NCI-H446 (cell line): ENCODE data around the gene RPF1.
"Not testable (repeated sequence)": the region's sequence is repeated elsewhere in the genome, so short reads cannot be mapped to it uniquely, and the experiment has no call there.

Source experiments
- DNase-seq, 2 experiments: peaks; one replicate each; lab custom pipeline; 2025; lab: John Stamatoyannopoulos, UW

RPF1 gene, protein sequence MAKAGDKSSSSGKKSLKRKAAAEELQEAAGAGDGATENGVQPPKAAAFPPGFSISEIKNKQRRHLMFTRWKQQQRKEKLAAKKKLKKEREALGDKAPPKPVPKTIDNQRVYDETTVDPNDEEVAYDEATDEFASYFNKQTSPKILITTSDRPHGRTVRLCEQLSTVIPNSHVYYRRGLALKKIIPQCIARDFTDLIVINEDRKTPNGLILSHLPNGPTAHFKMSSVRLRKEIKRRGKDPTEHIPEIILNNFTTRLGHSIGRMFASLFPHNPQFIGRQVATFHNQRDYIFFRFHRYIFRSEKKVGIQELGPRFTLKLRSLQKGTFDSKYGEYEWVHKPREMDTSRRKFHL

DNA sequence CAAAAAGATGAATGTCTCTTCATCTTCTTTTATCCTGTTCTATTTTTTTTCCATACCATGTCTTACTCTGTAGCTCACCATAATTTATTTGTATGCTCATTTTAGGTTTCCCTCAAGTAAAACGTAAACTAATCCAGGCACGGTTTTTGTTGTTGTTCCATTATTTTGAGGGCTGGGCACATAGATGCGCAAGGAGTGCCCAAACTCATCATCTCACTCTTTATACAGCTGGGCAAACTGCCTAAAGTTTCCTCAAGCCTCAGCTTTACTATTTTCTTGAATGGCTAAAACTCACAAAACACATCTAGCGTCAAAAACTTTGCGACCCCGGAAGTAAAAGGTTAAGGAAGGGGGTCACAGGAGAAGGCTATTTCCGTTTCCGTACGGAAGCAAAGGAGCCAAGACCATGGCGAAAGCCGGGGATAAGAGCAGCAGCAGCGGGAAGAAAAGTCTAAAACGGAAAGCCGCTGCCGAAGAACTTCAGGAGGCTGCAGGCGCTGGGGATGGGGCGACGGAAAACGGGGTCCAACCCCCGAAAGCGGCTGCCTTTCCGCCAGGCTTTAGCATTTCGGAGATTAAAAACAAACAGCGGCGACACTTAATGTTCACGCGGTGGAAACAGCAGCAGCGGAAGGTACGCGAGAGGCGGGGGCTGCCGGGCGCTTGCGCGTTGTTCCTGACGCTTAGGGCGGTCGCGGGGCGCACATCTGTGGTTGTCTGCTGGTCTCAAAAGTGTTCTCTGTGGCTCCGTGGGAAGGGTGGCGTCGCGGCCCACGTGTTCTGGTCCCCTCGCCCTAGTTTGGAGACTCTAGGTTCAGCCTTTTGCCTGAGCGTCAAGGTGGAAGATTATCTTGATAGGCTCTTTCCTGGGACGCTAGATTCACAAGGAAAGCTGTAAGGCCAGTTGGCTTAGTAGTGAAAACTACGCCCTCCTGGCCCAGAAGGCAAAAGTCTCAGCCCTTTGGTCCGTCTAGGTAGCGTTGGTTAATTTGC lies at the start of gene RPF1:
TSS of gene RPF1 (plus strand) at position 391 of the 993 bp plus-strand sequence. CDS start at position 407, 16 bp downstream.
- DNase-seq, result peak; percentile 79 to 87

DNA sequence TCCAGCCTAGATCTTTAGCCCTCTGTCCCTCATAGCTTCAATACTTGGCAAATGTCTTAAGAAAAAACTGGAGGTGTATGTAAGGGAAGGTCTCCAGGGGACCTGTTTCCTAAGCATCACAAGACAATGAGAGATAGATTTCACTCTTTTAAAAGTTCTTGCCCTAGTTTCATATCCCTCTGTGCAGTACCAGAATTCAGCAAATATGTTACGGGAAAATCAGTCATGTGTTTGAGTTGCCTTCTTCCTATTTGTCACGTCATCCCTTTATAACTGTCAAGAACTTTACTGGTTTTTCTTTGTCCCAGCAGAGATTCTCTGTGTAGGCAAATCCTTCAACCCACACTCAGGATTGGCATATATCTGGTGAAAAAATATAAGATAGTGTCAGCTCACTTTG lies 48.5 kb upstream of the RPF1 start:
- no peak for DNase-seq

DNA sequence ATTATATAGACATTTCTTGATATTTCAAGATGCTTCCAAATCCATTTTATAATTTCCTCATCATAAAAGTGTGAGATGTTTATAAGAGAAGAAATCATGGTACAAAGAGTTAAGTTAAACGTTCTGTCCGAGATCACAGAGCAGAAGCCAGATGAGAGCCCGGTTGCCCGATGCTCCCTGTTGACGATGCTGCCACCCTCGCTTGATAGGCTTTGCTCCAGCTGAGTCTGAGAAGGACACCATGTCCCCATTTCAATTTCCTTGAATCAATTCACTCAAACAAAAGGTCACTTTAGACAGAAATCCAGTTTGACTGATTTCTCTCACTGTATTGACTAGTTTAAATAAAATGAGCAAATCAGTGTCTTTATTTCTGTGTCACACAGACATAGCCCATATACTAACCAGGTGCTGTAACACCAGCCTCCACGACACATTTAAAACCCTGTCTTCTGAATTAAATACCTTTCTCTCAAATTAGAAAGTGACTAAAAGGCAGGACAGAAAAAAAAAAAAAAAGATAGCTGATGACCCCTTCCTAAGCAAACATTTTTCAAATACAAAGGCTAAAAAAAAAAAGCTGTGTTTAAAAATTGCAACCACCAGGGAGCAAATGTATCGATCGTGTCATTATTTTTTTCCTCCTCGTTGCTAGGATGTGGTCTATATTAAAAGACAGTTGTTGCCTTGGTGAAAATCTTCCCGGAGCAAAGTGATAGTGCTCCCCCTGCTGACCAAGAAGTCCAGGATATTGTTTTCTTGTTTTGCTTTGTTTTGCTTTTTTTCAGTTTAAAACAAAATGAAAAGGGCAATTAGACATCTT lies 45.6 kb upstream of the RPF1 start:
- DNase-seq, result peak; percentile 67 to 83

DNA sequence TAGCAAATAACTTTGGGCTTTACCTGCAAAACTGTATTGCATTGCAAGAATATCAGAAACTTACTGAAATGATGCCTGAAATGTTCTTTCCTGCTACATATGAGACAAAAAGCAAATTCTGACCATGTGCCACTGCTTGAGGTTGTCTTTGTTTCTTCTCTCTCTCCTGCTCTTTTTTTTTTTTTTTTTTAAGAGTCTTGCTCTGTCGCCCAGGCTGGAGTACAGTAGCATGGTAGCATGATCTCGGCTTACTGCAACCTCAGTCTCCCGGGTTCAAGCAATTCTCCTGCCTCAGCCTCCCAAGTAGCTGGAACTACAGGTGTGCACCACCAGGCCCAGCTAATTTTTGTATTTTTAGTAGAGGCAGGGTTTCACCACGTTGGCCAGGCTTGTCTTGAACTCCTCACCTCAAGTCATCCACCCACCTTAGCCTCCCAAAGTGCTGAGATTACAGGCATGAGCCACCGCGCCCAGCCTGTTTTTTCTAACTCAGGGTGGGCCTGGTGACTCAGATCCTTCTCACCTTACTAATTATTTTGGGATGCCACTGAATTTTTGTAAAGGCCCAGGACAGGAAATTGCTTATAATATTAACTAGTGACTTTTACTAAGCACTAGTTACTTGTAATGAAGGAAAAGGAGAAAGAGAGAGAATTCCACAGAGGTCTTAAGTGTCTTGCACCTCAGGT lies 44.8 kb upstream of the RPF1 start:
- no peak for DNase-seq

DNA sequence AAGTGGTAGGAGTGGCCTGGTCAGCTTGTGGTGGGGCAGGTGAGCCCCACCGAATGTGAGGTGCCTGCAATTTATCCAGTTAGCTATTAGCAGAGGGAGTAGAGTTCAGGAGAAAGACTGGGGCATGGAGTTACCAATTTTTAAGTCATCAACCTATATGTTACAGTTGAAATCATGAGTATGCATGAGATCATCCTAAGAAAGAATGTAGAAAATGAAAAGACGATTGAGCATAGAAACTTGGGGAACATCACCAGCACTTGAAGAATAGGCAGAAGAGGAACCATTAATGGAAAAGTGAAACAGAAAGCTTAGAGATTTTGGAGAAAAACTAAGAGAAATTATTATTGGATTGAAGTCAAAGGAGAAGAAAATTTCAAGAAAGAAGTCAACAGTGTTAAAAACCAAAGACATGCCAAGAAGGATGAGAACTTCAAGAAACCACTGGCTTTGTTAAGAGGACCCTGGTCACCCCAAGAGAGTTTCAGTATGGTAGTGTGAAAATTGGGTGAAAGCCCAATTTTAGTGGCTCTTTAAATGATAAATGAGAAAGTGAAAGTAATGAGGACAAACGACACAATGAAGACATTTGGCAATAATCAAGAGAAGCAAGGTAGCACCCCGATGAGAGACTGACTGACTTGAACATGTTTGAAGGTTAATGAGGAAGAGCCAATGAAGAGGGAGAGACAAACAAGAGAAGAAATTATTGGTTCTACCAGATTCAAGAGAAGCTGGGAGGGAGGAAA lies 44.1 kb upstream of the RPF1 start:
- DNase-seq, result no peak

DNA sequence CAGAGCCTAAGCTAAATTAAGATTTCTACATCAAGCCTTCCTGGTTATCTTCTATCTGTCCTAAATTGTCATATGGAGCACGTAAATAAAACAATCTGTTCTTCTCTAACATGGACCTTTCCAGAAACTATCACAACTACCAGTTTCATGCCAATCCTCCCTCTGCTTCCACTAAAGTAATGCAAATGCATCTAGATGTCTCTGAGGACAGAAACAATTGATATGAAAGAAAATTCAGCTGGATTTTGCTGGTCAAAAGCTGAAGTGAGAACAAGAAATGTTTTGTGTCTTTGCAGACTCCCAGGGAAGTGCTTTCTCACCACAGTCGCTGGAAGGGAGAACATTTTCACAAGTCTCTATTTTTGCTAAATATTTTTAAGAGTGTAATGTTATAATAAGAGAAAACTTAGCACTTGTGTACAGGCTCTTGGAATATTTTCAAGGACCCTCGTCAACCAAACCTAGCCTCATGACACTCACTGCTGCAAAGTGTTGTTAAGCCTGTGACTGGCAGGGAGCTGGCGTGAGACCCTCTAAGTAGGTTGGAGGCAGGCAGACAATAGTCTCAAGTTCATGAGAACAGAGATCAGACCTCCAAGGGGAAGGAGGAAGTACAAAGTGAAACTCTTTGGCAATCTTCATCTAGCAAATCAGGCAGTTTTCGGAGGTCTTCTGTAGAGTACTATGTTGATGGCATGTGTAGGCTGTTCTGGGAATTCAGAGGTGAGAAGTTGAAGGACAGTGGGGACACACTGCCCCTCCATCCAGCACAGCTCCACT lies 42.0 kb upstream of the RPF1 start:
- DNase-seq, result no peak

DNA sequence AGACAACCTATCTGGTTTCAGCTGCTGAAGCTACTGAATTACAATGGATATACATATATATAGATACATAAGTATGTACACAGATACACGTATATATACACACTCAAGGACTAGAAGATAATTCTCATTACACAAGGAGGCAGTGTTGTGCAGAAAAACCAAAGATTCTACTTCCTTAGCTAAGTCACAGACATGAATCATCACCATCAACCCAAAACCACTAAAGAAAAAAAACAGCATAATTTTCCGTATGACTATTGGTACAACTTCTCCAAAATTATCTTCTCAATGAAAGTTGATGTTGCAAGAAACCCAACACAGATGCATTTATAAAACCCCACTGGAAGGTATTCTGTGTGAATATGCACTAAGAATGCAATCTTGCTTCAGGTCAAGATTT lies 36.8 kb upstream of the RPF1 start:
- DNase-seq, result peak; percentile 29 to 73

DNA sequence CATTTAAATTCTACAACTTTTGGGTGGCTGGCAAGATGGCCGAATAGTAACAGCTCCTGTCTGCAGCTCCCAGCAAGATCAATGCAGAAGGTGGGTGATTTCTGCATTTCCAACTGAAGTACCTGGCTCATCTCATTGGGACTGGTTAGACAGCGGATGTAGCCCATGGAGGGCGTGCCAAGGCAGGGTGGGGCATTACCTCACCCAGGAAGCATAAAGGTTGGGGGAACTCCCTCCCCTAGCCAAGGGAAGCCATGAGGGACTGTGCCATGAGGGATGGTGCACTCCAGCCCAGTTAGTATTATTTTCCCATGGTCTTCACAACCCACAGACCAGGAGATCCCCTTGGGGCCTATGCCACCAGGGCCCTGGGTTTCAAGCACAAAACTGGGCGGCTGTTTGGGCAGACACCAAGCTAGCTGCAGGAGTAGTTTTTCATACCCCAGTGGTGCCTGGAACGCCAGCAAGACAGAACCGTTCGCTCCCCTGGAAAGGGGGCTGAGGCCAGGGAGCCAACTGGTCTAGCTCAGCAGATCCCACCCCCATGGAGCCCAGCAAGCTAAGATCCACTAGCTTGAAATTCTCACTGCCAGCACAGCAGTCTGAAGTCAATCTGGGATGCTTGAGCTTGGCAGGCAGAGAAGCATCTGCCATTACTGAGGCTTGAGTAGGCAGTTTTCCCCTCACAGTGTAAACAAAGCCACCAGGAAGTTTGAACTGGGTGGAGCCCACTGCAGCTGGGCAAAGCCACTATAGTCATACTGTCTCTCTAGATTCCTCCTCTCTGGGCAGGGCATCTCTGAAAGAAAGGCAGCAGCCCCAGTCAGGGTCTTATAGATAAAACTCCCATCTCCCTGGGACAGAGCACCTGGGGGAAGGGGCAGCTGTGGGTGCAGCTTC lies 36.1 kb upstream of the RPF1 start:
- peak in 1 of 2 experiments; percentile 27 for DNase-seq

DNA sequence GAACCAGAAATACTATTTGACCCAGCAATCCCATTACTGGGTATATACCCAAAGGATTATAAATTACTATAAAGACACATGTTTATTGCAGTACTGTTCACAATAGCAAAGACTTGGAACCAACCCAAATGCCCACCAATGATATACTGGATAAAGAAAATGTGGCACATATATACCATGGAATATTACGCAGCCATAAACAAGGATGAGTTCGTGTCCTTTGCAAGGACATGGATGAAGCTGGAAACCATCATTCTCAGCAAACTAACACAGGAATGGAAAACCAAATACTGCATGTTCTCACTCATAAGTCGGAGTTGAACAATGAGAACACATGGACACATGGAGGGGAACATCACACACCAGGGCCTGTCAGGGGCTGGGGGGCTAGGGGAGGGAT lies 30.4 kb upstream of the RPF1 start:
- not testable (repeated sequence) for DNase-seq

DNA sequence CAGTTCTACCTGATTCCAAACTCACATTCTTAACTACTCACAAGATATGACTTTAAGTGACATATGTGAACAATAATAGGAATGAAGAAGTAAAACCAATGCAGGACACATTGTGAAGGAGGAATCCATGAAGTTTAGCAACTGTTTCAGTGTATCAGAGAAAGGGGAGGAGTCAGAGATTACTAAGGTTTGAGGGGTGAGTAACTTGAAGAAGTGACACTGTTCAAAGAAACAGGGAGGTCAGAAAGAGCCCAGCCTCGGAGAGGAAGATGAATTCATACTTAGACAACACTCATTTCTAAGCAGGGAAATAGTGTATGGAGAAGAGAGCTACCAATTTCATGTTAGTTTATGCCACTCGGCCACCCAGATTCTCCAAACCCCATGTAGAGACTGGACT lies 28.2 kb upstream of the RPF1 start:
- no peak for DNase-seq

DNA sequence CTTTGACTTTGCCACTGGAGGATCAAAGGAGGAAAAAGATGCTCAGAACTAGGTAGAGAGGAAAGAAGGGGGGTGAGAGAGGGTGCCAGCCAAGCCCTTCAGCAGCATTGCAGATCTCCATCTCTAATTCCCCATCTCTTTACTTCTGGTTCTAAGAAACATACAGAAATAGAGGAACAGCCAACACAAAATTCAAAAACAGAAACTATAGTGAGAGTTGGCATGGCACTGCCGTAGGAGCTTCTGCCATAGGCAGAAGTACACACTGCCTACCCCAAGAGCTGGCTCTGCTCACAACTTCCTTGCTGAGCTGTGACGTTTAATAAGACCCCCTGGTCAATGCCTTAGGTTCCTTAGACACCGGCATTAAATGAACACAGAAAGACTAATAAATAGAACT lies 26.6 kb upstream of the RPF1 start:
- no peak for DNase-seq

DNA sequence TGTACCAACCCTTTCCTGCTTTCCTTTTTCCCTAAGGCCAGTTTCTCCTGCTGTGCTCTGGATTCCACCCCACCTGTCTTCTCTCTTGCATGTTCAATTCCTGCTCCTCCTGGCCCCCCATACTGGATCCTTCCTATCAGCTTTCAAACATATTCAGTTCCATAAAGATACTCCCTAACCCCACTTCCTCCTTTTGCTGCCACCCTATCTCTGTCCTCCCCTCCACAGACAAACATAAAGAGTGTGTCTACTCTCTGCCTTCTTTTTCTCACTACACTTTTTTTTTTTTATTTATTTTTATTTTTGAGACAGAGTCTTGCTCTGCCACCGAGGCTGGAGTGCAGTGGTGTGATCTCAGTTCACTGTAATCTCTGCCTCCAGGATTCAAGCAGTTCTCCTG lies 16.9 kb upstream of the RPF1 start:
- no peak for DNase-seq

DNA sequence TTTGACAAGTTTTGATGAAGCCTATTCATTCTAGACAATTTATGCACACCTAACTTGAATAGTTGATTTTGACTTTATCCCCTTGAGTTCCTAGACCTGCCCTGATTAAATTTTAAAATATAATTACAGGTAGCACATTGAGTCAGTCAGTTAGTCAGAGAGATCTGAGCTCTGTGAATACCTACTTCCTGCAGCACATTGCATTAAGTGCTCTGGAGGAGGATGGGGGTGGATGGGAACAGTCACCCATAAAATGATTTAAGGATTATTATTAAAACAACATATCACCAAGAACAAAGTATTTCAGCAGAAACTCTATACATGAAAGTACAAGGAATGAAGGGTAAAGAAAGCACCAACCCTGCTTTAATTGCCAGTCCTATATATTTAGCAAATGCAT lies 11.8 kb upstream of the RPF1 start:
- no peak for DNase-seq

DNA sequence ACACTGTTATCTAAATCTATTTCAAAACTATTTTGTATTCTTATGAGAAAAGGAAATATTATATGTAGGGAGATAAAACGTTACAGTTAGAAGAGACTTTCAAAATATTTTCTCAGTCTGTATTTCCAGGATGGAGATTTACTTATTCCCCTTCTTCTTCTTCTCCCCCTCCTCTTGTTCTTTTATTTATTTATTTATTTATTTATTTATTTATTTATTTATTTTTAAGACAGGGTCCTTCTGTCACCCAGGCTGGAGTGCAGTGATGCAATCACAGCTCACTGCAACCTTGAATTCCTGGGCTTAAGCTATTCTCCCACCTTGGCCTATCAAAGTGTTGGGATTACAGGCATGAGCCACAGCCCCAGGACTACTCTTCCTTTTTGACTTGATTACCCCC lies 2.8 kb upstream of the RPF1 start:
- no peak for DNase-seq

DNA sequence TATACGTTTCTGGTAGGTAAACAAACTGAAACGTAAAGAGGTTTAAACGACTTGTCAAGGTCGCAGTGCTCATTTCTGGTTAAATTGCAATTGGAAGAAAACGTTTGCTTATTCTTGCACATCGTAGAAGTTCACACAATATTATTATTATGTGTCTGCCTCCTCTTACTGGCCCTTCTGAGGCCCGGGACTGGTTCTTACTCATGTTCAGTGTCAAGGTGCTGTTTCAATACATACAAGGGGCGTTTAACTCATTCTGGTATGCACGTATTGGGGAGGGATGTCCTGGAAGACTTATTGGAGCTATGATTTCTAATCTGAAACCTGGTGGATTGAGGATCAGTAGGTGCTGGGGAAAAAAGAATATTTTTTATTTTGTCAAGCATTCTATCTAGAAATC lies 932 bp downstream of the RPF1 start:
- DNase-seq, result no peak

DNA sequence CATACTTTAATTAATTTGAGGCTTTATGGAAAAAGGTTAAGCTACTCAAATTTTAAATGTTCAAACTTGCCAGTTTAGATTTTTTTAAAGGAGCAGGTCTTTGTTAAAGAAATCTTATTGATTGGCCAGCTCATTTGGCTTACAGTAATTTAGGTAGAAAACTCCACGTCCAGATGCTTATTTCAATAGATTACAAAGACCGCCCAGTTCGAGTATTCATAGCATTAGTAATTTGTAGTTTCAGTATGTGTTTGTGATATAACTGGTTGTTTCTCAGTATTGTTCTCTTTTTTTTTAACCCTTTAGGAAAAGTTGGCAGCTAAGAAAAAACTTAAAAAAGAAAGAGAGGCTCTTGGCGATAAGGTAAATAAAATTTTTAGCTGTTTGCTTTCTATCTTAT lies 1.6 kb downstream of the RPF1 start:
- no peak for DNase-seq

DNA sequence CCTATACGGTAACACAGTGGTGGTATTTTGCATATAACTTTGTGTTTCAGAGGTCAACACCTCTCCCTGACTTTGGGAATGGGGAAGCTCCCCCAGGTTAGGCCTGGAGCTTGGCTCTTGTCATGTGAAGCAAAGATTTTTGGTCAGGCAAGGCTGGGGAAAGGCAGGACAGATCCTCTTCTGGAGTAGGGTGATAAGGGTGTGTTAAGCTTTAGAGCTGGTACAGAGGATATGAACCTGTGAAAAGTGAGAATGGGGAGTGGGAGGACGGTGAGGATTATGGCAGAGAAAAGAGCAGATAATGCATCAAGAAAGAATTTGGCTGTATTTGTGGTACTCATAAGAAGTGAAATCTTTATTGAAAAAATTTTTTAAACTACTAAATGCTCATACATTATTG lies 2.3 kb downstream of the RPF1 start:
- no peak for DNase-seq

DNA sequence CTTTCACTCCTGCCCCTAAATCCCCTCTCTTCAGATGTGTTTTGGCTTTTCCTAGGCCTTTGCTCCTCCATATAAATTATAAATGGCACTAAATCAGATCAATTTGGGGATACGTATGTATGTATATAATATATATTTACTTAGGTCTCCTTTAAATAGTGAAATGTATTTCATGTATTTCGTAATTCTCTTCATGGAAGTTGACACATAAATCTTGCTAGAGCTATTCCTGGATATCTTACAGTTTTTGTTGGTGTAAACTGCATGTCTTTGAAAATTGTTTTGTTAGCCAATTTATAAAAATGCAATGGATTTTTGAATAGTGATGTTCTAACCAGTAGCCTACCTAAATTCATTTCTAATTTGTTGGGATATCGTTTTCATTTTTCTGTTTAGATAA lies 9.0 kb downstream of the RPF1 start:
- DNase-seq, result no peak

DNA sequence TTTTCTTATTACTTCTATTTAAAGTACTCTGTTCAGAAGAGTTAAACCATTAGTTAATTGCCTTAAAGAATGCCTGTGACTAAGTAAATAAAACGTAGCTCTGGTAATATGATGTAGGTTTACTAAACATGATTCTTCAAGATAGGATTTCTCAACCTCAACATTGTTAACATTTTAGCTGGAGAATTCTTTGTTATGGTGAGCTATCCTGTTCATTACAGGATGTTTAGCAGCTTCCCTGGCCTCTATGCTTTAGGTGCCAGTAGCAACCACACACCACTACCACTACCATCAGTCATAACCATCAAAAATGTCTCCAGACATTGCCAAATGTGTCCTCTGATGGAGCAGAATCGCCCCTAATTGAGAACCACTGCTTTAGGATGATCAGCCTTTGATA lies 10.7 kb downstream of the RPF1 start:
- DNase-seq, result no peak
